ENCODE measurements around the gene SLC30A9.

- TF ChIP-seq CTCF (IDR thresholded peaks at IDR 0.05 in 8 of 11, conservative IDR thresholded peaks at IDR 0.05 in 3 of 11) (no peak), POLR2A (IDR thresholded peaks at IDR 0.05) (no peak)
These were observed 141.8 kb downstream of the SLC30A9 start for GRCh38 chr4:42132099-42132498.

All from spleen (tissue), 7 donors.